Measurements from ENCODE around the gene SPINT3. TPM values are rescaled to one million over a fixed set of nuclear protein-coding genes. Genes with fewer than 3 reads are reported as not detected.

The SPINT3 gene
- total and polyA plus RNA-seq, 4 donors: 0.18 TPM; not detected in 3

DNA sequence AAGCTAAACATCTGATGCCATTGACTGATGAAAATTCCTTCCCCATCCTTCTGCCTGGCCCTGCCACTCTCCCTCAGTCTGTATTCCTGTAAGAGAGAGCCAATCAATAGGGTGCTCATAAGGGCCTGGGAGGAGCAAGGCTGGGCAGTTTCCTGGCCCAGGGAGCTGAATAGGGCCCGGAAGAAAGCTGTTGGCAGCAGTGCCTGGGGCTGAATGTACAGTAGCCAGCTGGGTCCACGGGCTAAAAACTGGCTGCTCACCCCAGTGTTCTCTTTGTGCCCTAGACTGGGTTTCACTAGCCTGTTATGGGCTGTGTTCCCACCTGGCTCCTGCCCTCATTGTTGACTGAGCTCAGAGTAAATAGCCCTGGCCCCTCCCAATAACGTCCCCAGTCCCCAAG is 47.6 kb downstream of the SPINT3 start:
- DNase-seq (peak in 1 of 3 donors; percentile 13), ATAC-seq (ENCODE audit: insufficient read depth, low FRiP score) (no peak)
- Histone ChIP-seq H3K4me3 (no peak overlapping the region), H3K4me1 (ENCODE audit: control insufficient read depth in 5 of 5, insufficient read depth in 5 of 5, low read length in 5 of 5) (peaks cover 0 to 14% (median 0%) of the 10 kb centered on the region in 5 donors), H3K9me3 (ENCODE audit: control insufficient read depth in 4 of 4, insufficient read depth in 3 of 4, low read length in 3 of 4) (peaks cover 0 to 2% (median 0%) of the 10 kb centered on the region in 4 donors), H3K9ac (ENCODE audit: insufficient read depth in 1 of 2, low read length in 2 of 2) (no peak overlapping the region), H3K27ac (ENCODE audit: low read depth in 1 of 2, low read length in 1 of 2) (no peak overlapping the region), H3K27me3 (ENCODE audit: control insufficient read depth in 3 of 3, insufficient read depth in 3 of 3, low read length in 2 of 3) (peaks cover 0 to 22% (median 11%) of the 10 kb centered on the region in 3 donors), H3K36me3 (ENCODE audit: control insufficient read depth in 4 of 4, insufficient read depth in 4 of 4, low read length in 4 of 4) (no peaks in the 10 kb centered on the region)
- WGBS, 2 donors: 56 to 69% methylated on average over 3 of the region's 3 CpGs
- TF ChIP-seq, protein P1, sequence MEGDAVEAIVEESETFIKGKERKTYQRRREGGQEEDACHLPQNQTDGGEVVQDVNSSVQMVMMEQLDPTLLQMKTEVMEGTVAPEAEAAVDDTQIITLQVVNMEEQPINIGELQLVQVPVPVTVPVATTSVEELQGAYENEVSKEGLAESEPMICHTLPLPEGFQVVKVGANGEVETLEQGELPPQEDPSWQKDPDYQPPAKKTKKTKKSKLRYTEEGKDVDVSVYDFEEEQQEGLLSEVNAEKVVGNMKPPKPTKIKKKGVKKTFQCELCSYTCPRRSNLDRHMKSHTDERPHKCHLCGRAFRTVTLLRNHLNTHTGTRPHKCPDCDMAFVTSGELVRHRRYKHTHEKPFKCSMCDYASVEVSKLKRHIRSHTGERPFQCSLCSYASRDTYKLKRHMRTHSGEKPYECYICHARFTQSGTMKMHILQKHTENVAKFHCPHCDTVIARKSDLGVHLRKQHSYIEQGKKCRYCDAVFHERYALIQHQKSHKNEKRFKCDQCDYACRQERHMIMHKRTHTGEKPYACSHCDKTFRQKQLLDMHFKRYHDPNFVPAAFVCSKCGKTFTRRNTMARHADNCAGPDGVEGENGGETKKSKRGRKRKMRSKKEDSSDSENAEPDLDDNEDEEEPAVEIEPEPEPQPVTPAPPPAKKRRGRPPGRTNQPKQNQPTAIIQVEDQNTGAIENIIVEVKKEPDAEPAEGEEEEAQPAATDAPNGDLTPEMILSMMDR (IDR thresholded peaks at IDR 0.05; ENCODE audit: control extremely low read depth, extremely low read depth): no peak

DNA sequence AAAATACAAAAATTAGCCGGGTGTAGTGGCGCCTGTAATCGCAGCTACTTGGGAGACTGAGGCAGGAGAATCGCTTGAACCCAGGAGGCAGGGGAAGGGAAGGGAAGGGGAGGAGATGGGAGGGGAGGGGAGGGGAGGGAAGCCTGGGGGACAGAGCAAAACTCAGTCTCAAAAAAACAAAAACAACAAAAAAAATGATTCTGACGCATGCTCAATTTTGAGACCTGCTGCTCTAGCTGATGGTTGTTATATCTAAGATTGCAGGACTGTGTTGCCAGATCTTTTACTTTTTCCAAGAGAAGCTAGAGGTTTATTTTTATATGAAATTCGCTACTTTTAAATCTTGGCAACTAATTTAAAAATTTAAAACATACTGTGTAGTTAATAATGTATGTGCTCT is 48.2 kb downstream of the SPINT3 start:
- Histone ChIP-seq H3K27me3 (ENCODE audit: control insufficient read depth in 3 of 3, insufficient read depth in 3 of 3, low read length in 2 of 3) (peaks cover 0 to 22% (median 11%) of the 10 kb centered on the region in 3 donors), H3K4me3 (no peak overlapping the region), H3K4me1 (ENCODE audit: control insufficient read depth in 5 of 5, insufficient read depth in 5 of 5, low read length in 5 of 5) (peaks cover 0 to 14% (median 0%) of the 10 kb centered on the region in 5 donors), H3K27ac (ENCODE audit: low read depth in 1 of 2, low read length in 1 of 2) (no peak overlapping the region), H3K9ac (ENCODE audit: insufficient read depth in 1 of 2, low read length in 2 of 2) (no peak overlapping the region), H3K36me3 (ENCODE audit: control insufficient read depth in 4 of 4, insufficient read depth in 4 of 4, low read length in 4 of 4) (no peaks in the 10 kb centered on the region), H3K9me3 (ENCODE audit: control insufficient read depth in 4 of 4, insufficient read depth in 3 of 4, low read length in 3 of 4) (peaks cover 0 to 2% (median 0%) of the 10 kb centered on the region in 4 donors)
- ATAC-seq (ENCODE audit: insufficient read depth, low FRiP score): no peak
- no peak for DNase-seq
- TF ChIP-seq, protein P1 (IDR thresholded peaks at IDR 0.05; ENCODE audit: control extremely low read depth, extremely low read depth): no peak
- WGBS, 2 donors: 91 to 92% methylated on average over 6 of the region's 6 CpGs

- ATAC-seq (ENCODE audit: insufficient read depth, low FRiP score) (no peak), DNase-seq (no peak)
- Histone ChIP-seq H3K36me3 (ENCODE audit: control insufficient read depth in 4 of 4, insufficient read depth in 4 of 4, low read length in 4 of 4) (no peaks in the 10 kb centered on the region), H3K9ac (ENCODE audit: insufficient read depth in 1 of 2, low read length in 2 of 2) (no peak overlapping the region), H3K4me1 (ENCODE audit: control insufficient read depth in 5 of 5, insufficient read depth in 5 of 5, low read length in 5 of 5) (peaks cover 0 to 9% (median 0%) of the 10 kb centered on the region in 5 donors), H3K27ac (ENCODE audit: low read depth in 1 of 2, low read length in 1 of 2) (no peak overlapping the region), H3K9me3 (ENCODE audit: control insufficient read depth in 4 of 4, insufficient read depth in 3 of 4, low read length in 3 of 4) (peaks cover 0 to 2% (median 0%) of the 10 kb centered on the region in 4 donors), H3K27me3 (ENCODE audit: control insufficient read depth in 3 of 3, insufficient read depth in 3 of 3, low read length in 2 of 3) (peaks cover 0 to 15% (median 11%) of the 10 kb centered on the region in 3 donors), H3K4me3 (no peak overlapping the region)
- WGBS, 2 donors: 29 to 50% methylated on average over 1 of the region's 1 CpG
- TF ChIP-seq, protein P1 (IDR thresholded peaks at IDR 0.05; ENCODE audit: control extremely low read depth, extremely low read depth): no peak
These were observed 49.7 kb downstream of the SPINT3 start for GRCh38 chr20:45465491-45466266.

Measured in lung (tissue), 12 donors.